Spleen (tissue), 7 donors: Measurements from ENCODE around the gene SMIM35.

Experiments used
- POLR2A ChIP-seq, 3 donors: fragments of 450-650 bp; IDR thresholded peaks; one replicate each; pipeline ENCODE4 v1.5.1; 2017; ENCODE audit warnings: antibody characterized with exemption in 3 of 3, mild to moderate bottlenecking in 1 of 3
- TF ChIP-seq, protein P1 (sequence below), 11 experiments: fragments of 200-600 bp in 7 of 11; fragments of 450-650 bp in 4 of 11; sonication (generic) in 4 of 11; IDR thresholded peaks in 8 of 11; conservative IDR thresholded peaks in 3 of 11; 1 replicate in 7 of 11; 2 replicates in 4 of 11; pipeline versions ENCODE4 v1.4.0 to v1.8.0; 2016 to 2021; ENCODE audit warnings: antibody characterized with exemption in 11 of 11, inconsistent platforms in 4 of 11, mild to moderate bottlenecking in 1 of 11
- donor health status: DM: no; HTN: no; CAD: no; lungs with moderate emphysema.
- donor health status: DM: no; HTN: no; CAD: no.
- donor health status: DM: no; HTN: no; CAD: no.

DNA sequence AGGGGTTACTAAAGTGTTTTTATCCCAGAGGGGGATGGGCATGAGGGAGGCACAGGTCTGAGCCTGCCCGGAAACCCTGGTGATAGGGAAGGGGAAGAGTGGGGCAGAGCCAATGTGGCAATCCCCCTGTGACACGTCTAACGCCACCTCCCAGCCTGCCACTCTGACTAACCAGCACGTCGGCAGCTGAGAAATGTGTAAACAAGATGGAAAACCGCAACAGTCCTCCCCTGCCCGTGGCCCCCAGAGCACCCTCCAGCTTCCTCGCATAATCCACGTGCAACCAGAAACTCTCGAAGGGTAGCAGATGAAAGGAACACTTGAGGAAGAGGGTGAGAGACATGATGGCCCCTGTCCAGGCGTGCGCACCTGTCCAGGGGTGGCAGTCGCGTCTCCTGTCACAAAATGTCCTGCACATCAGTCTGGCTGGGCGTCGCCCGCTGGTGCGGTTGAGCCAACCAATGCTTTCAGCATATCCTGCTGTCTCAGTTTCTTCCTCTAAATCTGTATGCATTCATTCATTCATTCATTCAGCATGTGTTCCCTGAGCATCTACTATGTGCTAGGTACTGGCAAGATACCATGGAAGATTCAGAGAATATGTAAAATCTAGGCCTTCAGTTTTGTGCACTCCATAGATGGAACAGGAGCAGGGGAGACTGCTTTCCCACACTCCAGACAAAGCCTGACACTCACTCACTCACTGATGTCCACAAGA is 5.4 kb downstream of the SMIM35 start:
- no peak for TF ChIP-seq POLR2A (IDR thresholded peaks at IDR 0.05)
- TF ChIP-seq, protein P1, sequence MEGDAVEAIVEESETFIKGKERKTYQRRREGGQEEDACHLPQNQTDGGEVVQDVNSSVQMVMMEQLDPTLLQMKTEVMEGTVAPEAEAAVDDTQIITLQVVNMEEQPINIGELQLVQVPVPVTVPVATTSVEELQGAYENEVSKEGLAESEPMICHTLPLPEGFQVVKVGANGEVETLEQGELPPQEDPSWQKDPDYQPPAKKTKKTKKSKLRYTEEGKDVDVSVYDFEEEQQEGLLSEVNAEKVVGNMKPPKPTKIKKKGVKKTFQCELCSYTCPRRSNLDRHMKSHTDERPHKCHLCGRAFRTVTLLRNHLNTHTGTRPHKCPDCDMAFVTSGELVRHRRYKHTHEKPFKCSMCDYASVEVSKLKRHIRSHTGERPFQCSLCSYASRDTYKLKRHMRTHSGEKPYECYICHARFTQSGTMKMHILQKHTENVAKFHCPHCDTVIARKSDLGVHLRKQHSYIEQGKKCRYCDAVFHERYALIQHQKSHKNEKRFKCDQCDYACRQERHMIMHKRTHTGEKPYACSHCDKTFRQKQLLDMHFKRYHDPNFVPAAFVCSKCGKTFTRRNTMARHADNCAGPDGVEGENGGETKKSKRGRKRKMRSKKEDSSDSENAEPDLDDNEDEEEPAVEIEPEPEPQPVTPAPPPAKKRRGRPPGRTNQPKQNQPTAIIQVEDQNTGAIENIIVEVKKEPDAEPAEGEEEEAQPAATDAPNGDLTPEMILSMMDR (IDR thresholded peaks at IDR 0.05 in 8 of 11, conservative IDR thresholded peaks at IDR 0.05 in 3 of 11): no peak
